ENCODE results near the gene SAG.

Gene SAG

DNA sequence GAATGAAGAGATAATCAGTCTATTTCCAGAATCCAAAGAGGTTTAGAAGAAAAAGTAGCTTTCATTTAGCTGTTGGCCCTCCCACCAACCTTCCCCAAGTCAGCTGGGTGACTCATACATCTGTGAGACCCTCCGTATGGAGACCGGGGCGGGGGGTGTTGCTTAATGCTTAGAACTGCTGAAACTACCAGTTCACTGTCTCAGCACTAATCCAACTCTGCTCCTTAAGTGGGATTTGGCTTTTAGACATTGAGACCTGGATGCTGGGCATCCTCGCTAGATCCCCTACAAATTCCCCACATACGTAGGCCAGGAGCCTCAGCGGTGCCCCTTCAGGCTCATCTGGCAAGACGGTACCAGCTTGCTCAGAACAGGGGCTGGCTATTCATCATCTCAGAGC is at the start of gene SAG:
Gene SAG (plus strand): TSS at position 252 of the 400 bp plus-strand sequence. CDS start 1,374 bp downstream, outside the sequence.
- DNase-seq (ENCODE audit: low spot score) = no peak

DNA sequence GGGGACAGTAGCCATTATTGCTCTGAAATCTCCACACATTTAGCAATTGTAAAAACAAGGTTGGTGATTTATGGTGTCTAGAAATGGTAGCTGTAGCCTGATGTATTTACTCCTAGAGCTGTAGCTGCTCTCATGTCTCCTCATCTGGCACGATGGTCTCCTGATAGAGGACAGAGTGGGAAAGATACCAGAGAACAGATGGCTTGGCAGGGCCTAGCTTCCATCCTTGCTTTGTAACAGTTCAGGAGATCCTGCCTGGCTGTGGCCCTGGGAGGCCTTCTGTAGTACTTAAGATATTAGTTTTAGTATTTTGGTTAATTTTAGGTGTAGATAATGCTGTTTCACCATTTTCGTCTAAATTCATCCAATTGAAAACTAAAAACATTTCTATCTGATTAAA is 49.4 kb upstream of the SAG start:
- DNase-seq (ENCODE audit: low spot score) = no peak

DNA sequence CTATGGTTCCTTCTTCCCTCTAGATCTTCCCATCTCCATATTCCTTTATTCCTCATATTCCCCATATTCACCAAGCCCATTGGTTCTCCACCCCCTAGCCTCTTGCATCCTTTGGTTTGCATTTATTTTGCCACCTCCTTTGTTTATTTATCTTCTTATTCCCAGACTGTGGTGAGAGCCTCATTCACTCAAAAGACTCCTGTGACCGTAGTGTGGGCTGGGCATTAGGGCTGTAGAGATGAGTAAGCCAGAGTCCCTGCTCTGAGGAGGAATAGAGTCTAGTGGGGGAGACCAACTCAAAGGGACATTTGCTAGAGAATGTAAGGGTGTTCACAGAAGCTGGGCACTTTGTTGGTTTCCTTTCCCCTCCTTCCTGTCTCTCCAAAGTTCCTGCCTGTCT is 47.9 kb upstream of the SAG start:
- no peak for DNase-seq (ENCODE audit: low spot score)

DNA sequence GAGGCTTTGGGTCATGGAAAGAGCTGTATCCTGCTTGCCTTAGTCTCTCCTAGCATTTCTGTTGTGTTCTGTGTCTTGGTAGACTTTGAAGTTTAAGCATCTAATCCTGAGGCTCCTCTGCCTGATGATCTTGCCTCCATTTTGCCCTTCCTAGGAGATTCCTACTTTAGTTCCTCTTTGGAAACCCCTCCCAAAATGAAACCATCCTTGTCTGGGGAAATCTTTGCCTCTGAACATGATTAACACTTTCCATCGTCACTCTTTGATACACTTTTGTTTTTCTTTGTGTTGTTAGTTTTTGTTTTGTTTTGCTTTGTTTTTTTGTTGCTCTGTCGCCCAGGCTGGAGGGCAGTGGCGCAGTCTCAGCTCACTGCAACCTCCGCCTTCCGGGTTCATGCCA is 47.0 kb upstream of the SAG start:
- no peak for DNase-seq (ENCODE audit: low spot score)

DNA sequence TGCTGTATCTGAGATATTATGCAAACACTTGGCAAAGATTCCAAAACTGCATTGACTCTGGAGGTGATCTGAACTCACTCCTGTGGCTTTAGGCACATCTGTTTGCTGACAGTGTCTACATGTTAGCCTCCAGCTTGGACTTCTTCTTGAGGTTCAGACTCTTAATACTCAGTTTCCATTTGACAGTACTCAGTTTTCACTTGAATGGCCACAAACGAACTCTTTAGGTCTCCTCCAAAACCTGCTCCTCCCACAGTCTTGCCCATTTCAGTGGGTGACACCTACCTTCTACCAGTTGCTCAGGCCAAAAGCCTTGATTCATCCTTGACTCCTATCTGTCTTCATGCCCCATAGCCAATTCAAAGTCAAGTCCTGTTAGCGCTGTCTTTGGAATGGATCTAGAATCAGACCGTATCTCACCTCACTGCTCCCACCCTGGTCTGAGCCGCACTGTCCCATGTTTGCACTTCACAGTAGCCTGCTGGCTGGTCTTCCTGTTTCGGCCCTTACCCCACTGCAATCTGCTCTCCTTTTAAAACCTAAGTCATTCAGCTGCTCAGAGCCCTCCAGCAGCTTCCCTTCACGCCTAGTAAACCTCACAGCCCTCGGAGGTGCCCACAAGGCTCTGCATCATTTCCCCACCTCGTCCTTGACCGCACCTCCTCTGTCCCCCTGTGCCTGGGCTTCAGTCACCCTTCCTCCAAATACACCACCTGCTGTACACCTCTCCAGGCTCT is 45.6 kb upstream of the SAG start:
- DNase-seq (ENCODE audit: low spot score) = no peak

DNA sequence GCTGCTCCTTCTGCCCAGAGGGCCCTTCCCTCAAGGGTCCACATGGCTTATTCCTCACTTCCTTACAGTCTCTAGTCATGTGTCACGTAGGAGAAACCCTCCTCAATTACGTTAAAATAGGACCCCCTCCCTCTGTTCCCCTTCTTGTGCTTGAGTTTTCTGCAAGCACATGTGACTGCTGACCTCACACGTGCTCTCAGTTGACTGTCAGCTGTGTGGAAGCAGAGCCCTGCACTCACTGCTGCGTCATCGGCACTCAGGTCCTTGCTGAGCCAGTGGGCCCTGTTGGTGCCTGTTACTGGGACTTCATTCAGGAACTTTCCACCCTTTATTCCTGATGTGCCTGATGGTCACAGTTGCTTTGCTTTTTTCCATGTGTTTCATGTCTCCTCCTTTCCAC is 45.1 kb upstream of the SAG start:
- DNase-seq (ENCODE audit: low spot score) = no peak

DNA sequence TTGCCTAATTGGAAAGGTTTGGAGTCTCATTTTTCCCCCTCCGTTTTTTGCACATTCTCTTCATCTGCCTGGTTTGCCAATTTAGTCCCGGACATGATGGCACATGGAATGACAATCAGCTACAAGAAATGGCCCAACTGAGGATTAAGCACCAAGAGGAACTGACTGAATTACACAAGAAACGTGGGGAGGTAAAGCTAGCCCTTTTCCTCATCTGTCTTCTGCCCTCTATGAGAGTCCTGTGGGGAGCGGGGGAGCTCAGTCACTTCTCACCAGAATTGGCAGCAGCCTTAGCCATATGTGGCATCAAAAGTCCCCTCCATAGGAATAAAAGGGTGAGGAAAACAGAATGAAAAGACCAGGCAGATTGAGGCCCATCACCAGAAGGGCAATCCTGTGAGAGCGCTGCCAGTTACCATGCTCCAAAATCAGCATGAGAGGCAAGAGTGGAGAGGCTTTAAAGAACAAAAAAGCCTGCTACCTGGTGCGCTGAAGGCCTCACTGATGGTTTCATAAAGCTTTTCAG is 44.5 kb upstream of the SAG start:
- DNase-seq (ENCODE audit: low spot score) = no peak

DNA sequence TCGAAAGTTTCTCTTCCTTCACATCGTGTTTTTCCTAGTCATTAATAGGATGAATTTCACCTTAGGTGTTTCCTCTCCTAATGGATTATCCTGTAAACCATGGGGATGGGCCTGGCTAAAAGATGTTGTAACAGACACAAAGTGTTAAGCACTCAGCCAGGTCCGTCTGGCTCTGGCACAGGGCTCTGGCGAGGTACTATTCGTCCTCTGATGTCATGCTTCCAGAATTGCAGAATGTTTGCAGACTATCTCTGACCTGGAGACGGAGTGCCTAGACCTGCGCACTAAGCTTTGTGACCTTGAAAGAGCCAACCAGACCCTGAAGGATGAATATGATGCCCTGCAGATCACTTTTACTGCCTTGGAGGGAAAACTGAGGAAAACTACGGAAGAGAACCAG is 42.9 kb upstream of the SAG start:
- DNase-seq (ENCODE audit: low spot score) = no peak

DNA sequence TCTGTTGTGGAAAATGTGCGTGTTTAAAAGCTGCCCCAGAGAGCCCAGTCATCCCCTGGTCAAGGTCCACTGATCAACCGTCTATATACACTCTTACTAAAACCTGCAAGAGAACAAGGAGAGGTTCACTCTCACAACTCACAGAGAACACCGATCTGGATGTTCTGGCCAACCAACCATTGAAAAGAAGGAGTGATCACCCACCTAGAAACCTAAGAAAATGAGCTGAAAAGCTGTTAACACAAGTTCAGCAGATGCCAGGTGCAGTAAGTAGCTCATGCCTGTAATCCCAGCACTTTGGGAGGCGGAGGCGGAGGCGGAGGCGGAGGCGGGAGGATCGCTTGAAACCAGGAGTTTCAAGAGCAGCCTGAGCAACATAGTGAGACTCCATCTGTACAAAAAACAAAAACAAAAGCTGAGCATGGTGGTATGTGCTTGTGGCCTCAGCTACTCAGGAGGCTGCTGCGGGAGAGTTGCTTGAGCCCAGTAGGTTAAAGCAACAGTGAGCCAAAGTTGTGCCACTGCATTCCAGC is 41.7 kb upstream of the SAG start:
- DNase-seq (ENCODE audit: low spot score) = no peak

DNA sequence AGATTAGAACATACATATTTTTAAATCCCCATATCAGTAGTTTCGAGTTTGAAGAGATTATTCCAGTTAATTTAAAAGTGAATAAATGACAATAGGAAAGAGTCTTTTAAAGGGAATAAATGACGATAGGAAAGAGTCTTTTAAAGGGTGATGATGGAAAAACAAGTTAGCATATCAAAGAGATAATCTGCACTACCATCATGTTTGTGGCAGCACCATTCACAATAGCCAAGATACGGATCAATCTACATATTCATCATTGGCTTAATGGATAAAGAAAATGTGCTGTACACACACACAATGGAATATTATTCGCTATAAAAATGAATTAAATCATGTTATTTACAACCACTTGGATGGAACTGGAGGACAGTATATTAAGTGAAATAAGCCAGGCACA is 41.1 kb upstream of the SAG start:
- no peak for DNase-seq (ENCODE audit: low spot score)

DNA sequence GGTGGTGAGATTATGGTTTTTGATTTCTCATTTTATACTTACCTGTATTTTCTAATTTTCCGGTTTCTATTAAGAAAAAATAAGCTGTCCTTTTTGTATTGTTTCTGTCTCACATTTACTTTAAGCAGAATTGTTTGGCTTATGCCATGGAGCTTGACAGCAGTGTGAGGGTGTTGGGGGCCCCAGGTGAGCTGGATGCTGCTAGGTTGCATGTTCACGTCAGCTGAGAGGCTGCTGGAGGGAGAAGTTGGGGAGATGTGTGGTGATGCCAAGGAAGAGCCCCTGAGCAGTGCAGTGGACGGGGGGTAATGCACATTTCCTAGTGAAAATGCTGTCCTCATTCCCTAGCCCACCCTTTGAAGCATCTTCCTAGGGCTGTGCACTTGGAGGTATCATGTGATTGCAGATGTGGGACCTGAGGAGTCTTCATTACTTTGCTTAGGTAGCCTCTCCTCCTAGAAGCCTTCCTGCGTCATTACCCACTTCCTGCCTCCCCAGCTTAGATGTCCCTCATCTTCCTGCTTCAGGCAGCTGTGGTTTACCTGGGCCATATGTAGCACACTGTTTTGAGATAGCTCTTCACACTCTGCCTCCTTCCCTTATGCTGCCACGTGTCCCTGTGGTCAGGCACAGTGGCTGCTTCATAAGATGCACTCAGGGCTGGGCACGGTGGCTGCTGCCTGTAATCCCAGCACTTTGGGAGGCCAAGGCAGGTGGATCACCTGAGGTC is 39.9 kb upstream of the SAG start:
- DNase-seq (ENCODE audit: low spot score) = no peak

DNA sequence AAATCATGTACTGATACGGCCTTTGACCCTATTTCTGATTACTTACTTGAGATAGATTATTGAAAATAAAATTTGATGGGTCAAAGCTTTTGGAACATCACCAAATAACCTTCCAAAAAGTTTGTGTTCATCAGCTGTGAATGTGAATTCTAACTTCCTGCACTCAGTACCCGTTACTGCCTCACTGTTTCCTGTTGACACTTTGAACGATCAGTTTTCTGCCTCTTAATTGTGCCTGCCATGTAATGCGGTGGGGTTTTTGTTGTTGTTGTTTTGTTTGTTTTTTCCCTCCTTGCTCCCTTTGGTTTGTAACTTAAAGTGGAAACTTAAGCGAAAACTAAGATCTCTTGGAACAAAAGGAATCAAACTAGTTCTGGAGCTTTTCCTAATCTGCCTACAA is 37.2 kb upstream of the SAG start:
- DNase-seq (ENCODE audit: low spot score) = no peak

DNA sequence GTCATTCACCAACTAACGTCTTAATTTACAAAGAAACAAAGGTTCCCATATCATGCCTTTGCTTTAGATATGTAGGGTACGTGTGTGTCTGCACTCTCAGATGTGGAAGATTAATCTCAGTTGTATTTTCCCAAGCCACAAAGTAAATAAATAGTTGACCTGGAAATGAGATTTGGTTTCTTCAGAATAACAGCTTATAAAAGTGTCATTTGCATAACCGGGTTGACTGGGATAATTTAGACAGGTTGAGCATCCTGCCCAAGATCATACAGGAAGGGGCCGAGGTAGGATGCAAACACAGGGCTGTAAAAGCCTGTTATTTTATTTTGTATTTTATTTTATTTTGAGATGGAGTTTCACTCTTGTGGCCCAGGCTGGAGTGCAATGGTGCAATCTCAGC is 36.7 kb upstream of the SAG start:
- DNase-seq (ENCODE audit: low spot score) = no peak

DNA sequence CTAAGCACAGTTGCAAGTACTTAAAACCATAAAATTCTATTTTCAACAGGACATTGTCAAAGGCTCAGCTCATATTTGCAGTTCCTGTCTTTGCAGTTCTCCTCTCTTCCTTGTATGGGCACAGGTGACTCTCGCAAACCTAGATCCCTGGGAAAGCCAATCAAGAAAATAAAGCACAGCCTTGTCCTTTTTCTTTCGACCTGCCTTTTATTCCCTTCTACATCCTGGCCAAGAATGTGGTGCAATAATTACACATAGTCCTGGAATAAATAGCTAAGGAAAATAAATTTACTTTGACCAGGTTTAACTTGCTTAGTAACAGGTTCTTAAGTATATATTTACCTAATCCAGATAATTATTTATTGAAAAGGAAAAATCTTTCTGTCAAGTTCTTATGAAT is 35.9 kb upstream of the SAG start:
- no peak for DNase-seq (ENCODE audit: low spot score)

DNA sequence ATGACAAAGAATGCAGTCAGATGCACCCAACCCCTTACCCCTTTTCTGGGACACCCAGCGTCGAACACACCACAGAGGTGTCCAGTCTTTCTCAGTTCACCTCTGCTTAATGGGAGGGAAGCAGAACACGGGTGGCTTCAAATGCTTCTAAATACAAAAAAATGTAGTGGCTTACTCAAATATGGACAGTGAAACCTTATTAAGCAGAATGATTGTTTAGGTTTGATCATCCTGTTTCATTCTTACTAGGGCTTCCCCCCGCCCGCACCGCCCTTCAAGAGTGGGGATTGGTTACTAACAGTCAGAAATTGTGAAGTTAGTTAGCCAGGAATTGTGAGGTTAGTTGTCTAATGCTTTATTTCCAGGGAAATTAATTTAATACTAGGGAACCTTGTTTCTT is 34.5 kb upstream of the SAG start:
- no peak for DNase-seq (ENCODE audit: low spot score)

DNA sequence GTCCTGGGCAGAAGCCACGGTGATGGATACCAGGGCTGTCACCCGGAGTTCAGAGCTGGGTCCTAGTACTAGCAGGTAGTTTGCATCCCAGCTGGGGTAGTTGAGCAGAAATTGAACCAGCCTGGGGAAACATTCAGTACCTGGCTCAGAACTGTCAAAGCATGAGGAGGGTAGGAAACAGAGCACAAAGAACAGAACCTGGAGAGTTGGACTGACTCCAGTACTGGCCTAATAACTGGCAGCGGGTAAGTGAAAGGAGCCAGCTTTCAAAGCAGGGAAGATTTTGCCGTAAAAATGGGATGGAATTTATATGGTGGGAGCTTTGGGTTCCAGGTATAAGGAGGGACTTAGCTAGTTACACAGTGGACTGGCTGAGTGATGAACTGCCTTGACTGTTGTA is 32.4 kb upstream of the SAG start:
- DNase-seq (ENCODE audit: low spot score) = no peak

DNA sequence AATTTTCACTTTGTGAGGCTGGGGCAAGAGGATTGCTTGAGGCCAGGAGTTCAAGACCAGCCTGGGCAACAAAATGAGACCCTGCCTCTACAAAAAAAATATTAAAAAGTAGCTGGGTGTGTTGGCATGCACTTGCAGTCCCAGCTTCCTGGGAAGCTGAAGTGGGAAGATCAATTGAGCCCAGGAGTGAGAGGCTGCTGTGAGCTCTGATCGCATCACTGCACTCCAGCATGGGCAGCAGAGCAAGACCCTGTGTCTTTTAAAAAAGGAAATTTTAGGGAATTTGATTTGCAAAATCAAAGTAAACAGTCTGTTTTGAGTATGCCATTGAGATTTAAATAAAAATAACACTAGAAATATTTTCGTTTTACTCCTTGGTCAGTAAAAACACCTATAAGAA is 28.7 kb upstream of the SAG start:
- DNase-seq (ENCODE audit: low spot score) = no peak

DNA sequence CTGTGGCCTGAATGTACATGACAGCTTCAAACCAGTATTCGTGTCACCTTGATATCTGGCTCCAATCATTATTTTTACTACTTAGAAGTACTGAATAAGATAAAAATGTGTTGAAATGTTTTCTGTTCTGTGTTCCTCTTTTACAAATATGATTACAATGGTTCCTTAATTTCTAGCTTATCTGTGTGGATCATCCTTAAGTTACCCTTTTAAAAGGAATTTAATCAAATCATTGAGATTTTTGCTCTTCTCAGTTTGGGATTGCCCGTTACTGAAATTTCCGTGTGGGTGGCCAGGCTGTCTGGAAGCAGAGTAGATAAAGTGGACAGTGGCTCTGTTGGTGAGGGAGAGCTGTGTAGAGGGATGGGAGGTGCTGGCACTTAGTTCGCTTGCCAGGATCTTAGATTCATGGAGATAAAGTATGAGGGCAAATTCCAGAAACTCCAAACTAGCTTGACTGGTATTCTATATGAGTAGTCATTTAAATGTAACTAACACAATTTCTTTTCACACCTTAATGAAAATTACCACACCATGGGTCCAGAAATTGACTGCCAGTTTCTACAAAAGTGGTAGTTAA is 27.4 kb upstream of the SAG start:
- no peak for DNase-seq (ENCODE audit: low spot score)

DNA sequence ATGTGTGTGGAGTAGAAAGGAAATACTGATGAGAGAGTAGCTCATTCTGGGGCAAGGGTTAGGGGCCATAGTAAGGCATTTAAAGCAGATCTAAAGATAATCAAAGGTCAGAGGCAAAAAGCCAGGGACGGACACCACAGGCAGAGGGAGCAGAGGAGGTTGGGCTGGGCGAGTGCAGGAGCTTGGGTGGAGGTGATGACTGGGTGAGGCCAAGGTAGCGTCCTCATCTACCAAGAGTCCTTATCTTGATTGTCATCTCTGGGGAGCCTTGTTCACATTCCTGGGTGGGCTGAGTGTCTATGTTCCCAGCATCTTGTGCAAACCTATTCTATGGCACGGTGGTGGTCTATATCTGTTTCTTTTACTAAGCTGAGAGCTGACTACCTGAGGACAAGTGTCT is 26.1 kb upstream of the SAG start:
- DNase-seq (ENCODE audit: low spot score) = no peak

DNA sequence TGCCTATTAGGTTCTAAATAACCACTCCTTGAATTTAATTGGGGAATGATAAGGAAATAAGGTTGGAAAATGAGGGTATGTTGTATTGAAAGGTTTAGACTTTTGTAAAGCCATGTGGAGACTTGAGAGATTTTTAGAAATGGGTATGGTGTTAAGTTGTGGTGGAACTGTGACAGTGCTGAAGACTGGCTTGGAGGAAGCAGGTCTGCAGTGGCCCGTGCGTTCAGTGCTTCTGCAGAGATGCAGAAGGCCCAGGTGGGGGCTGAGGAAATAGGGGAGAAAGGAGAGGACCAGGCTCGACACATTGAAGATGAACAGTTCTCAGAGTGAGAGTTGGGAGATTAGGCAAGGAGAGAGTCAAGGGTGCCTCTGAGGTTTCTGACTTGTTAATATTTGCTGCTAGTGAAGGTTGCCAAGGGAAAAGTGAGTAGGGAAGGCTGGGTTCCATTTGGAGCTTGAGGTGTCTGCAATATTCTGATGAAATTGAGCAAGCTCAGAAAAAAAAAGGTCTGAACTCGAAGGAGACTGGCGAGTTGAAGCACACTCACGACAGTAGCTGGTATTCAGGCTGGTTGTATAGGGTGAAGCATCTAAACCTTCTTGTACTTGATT is 25.5 kb upstream of the SAG start:
- no peak for DNase-seq (ENCODE audit: low spot score)

DNA sequence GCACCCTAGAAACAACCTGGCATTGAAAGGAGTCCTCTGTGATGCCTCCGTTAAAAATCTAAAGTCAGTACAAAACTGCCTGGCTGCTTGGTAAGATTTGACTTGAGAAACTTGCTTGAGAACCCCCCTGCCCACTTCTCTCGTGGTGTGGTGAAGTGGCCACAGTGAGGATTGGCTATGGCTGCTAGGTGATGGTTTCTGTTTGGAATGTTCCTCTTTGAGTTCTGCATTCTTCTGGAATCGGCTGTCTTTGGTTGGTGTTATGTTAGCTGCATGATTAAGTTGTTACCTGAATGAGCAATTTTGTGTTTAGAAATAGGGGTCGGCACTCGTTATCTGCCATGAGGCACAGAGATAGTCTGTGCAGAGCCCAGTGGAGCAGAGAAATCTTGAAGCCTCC is 21.7 kb upstream of the SAG start:
- peak; percentile 26 for DNase-seq (ENCODE audit: low spot score)

DNA sequence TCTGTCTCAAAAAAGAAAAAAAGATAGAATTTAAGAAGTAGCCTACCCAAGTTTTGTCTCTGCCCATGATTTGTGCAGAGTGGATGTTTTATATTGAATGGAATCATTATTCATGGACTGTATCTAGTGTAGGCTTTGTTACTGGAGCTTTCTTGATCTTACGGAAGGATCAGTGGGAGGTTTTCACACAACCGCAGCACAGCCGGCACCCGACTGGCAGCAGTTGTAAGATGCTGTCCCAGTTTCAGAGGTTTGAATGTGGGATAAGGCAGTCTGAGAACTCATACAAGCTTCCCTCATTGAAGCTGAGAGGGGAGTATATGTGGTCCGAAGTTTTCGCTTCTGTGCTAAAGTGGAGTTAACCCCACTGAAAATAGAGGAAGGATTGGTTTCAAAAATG is 19.7 kb upstream of the SAG start:
- no peak for DNase-seq (ENCODE audit: low spot score)

DNA sequence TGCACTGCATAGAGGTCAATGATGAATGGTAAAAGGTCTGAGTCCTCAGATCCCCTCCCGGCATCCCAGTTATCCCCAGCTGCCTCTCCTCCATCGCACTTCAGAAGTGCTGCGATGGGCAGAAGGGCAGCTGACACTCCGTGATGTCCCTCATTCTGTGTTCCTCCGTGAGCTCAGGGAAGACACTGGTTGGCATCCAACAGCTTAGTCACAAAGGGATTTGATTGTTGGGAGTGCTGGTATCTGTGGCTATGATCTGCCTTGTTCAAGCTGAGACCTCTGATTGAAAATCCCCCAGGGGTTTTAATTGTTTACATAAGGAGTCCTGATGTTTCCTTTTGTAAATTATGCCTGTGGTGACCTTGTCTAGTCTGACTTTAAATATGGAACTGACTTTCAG is 19.0 kb upstream of the SAG start:
- no peak for DNase-seq (ENCODE audit: low spot score)
